Endothelial cell of umbilical vein (primary cell): ENCODE data around the gene DLGAP5. TPM values are rescaled to one million over a fixed set of nuclear protein-coding genes. Genes with fewer than 3 reads are reported as not detected.

ENCODE experiments used
- BruUV-seq: library from RNA; stranded (reverse); fragments of 400-500 nt; replicated peaks from 2 replicates; lab custom pipeline; 2021; lab: Mats Ljungman, UMichigan
- CTCF ChIA-PET: fragments of 300-600, 350-600 bp; sonication (Branson Sonifier 250); formaldehyde crosslinking; loops from one replicate; lab custom pipeline; 2021; ENCODE audit warnings: antibody characterized with exemption, inconsistent platforms; lab: Charles Lee
- POLR2A ChIA-PET: fragments of 300-600, 350-600 bp; sonication (Branson Sonifier 250); formaldehyde crosslinking; loops from one replicate; lab custom pipeline; 2021; ENCODE audit warnings: antibody characterized with exemption, inconsistent platforms; lab: Charles Lee
- DNase-seq: peaks from one replicate; pipeline ENCODE4 v3.0.0-alpha.2; 2011; ENCODE audit warnings: low read depth, low spot score
- FAIRE-seq: peaks from 2 replicates; lab custom pipeline; 2011; peaks lifted over from hg19 to GRCh38; lab: Jason Lieb, UNC
- H2AFZ ChIP-seq: 2 replicates; pipeline ENCODE4 v1.6.0; 2012; ENCODE audit warnings: low read depth, low read length, control low read depth, inconsistent platforms
- H3K27ac ChIP-seq: 2 replicates; pipeline ENCODE4 v1.5.1; 2011; ENCODE audit warnings: low read depth, mild to moderate bottlenecking, control low read depth, low read length, moderate library complexity; ENCODE audit not compliant: insufficient read depth
- H3K27me3 ChIP-seq, 2 experiments: 2 replicates each; pipeline versions ENCODE4 v1.6.0 to v1.6.1; 2011; ENCODE audit warnings: low read length in 2 of 2, mixed read lengths in 1 of 2; ENCODE audit not compliant: control insufficient read depth in 2 of 2, insufficient read depth in 2 of 2
- H3K36me3 ChIP-seq, 2 experiments: 2 replicates in 1 of 2; 3 replicates in 1 of 2; pipeline ENCODE4 v1.5.1; 2011; ENCODE audit warnings: low read length in 2 of 2, mild to moderate bottlenecking in 1 of 2, moderate library complexity in 1 of 2; ENCODE audit not compliant: control insufficient read depth in 2 of 2, insufficient read depth in 2 of 2; ENCODE audit errors: extremely low read depth in 1 of 2
- H3K4me1 ChIP-seq: 3 replicates; pipeline ENCODE4 v1.5.1; 2011; ENCODE audit warnings: mild to moderate bottlenecking, low read length; ENCODE audit not compliant: control insufficient read depth, insufficient read depth; ENCODE audit errors: extremely low read depth
- H3K4me2 ChIP-seq: 2 replicates; pipeline ENCODE4 v1.6.1; 2011; ENCODE audit warnings: low read length, control low read depth, mixed read lengths; ENCODE audit not compliant: insufficient read depth
- H3K4me3 ChIP-seq, 3 experiments: fragments of 200-600 bp in 1 of 3; sonication (generic), shearing (Covaris generic) in 1 of 3; replicated peaks in 1 of 3; 2 replicates each; pipeline ENCODE4 v1.5.1; 2011 to 2016; ENCODE audit warnings: control low read depth in 3 of 3, low read length in 3 of 3, mild to moderate bottlenecking in 2 of 3, inconsistent platforms in 1 of 3, low read depth in 1 of 3, moderate library complexity in 1 of 3; ENCODE audit not compliant: insufficient read depth in 1 of 3
- H3K79me2 ChIP-seq: 2 replicates; pipeline ENCODE4 v1.6.0; 2012; ENCODE audit warnings: low read length, inconsistent platforms; ENCODE audit not compliant: control insufficient read depth, insufficient read depth
- H3K9ac ChIP-seq: replicated peaks from 2 replicates; pipeline ENCODE3; 2011; ENCODE audit warnings: low read length, control low read depth; ENCODE audit not compliant: insufficient read depth; ENCODE audit errors: extremely low read depth
- H3K9me1 ChIP-seq: replicated peaks from 3 replicates; pipeline ENCODE4 v1.6.0; 2011; ENCODE audit warnings: mild to moderate bottlenecking, low read length; ENCODE audit not compliant: control insufficient read depth, insufficient read depth; ENCODE audit errors: extremely low read depth
- H3K9me3 ChIP-seq: replicated peaks from 2 replicates; pipeline ENCODE4 v1.5.1; 2012; ENCODE audit warnings: low read length, inconsistent platforms; ENCODE audit not compliant: control insufficient read depth, insufficient read depth
- H4K20me1 ChIP-seq: replicated peaks from 2 replicates; pipeline ENCODE3; 2011; ENCODE audit warnings: mild to moderate bottlenecking, low read length; ENCODE audit not compliant: control insufficient read depth, insufficient read depth; ENCODE audit errors: extremely low read depth
- CTCF ChIP-seq, 2 donors: IDR thresholded peaks; 1 replicate in 1 of 2; 2 replicates in 1 of 2; pipeline ENCODE4 v1.5.1; 2011; ENCODE audit warnings: low read length in 2 of 2, mild to moderate bottlenecking in 2 of 2, moderate library complexity in 2 of 2, control low read depth in 1 of 2, inconsistent platforms in 1 of 2, low read depth in 1 of 2; ENCODE audit not compliant: insufficient read depth in 1 of 2; ENCODE audit errors: extremely low read depth in 1 of 2
- EZH2 ChIP-seq: IDR thresholded peaks from 2 replicates; pipeline ENCODE4 v1.6.1; 2012; ENCODE audit warnings: borderline replicate concordance, low read depth, mild to moderate bottlenecking, moderate library complexity, low read length, inconsistent platforms; ENCODE audit not compliant: severe bottlenecking
- FOS ChIP-seq: IDR thresholded peaks from 2 replicates; pipeline ENCODE4 v1.6.1; 2011; ENCODE audit warnings: mild to moderate bottlenecking, low read length, moderate library complexity, borderline replicate concordance; ENCODE audit not compliant: insufficient read depth
- GATA2 ChIP-seq: IDR thresholded peaks from 2 replicates; pipeline ENCODE4 v1.7.0; 2011; ENCODE audit warnings: low read depth, mild to moderate bottlenecking, moderate library complexity, mixed read lengths, low read length; ENCODE audit not compliant: insufficient read length, insufficient read depth
- JUN ChIP-seq: IDR thresholded peaks from 2 replicates; pipeline ENCODE4 v1.6.1; 2011; ENCODE audit warnings: borderline replicate concordance, low read depth; ENCODE audit not compliant: insufficient read length, insufficient read depth
- MYC ChIP-seq: IDR thresholded peaks from one replicate; pipeline ENCODE4 v1.6.1; 2011; ENCODE audit warnings: mild to moderate bottlenecking, low read depth, low read length
- POLR2A ChIP-seq: IDR thresholded peaks from 2 replicates; pipeline ENCODE4 v1.6.1; 2012; ENCODE audit warnings: low read depth, mild to moderate bottlenecking, control low read depth, low read length
- POLR2AphosphoS5 ChIP-seq: IDR thresholded peaks from 2 replicates; pipeline ENCODE4 v1.6.1; 2012; ENCODE audit warnings: low read depth, mild to moderate bottlenecking, control low read depth, low read length, moderate library complexity; ENCODE audit not compliant: insufficient read depth
- dilution Hi-C: fragments of 300-500 bp; cut with MboI; formaldehyde crosslinking; loops from one replicate; pipeline ENCODE4 v1.15.0; 2019; ENCODE audit warnings: low sequenced_read_pairs; ENCODE audit not compliant: extremely low pct_ligation_motif_present
- intact Hi-C: fragments of 100-400 bp; cut with micrococcal nuclease; formaldehyde crosslinking; loops from one replicate; pipeline ENCODE4 v1.10.0; 2022
- polyA plus RNA-seq, 4 experiments: library from polyadenylated mRNA; depleted of rRNA in 3 of 4; stranded (reverse) in 3 of 4; unstranded in 1 of 4; fragments of >200 nt; gene quantifications; 2 replicates each; pipeline versions ENCODE4 v1.2.1 to v1.2.3, GENCODE V29; 2011 to 2012; ENCODE audit warnings: missing spikeins in 1 of 4
- total RNA-seq: library from RNA; stranded (reverse); gene quantifications from 2 replicates; pipeline ENCODE4 v1.2.3, GENCODE V29; 2021
- TF ChIP-seq, protein P1 (sequence below): IDR thresholded peaks from 2 replicates; pipeline ENCODE4 v1.6.1; 2011; ENCODE audit not compliant: insufficient read depth, insufficient read length

DLGAP5 gene
- total and polyA plus RNA-seq, 2 donors (not counting 3 experiments of a cell fraction or from before 2014, with no cell fraction given) = 8.3 to 83.2 TPM

DNA sequence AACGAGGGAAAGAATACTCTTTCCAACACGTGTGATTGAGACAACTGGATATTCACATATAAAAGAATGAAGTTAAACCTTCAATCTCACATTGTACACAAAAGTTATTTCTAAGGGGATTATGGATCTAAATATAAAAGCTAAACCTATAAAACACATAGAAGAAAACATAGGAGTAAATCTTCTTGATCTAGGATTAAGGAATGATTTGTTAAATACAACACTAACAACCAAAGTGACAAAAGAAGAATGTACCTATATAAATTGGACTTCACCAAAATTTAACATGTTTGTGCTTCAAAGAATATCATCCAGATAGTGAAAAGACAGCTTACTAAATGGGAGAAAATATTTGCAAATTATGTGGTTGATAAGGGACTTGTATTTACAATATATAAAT, 36.9 kb upstream of the DLGAP5 start:
- no peak overlapping the region for H3K9ac ChIP-seq
- H3K4me1 ChIP-seq = no peaks in the 10 kb centered on the region
- POLR2A ChIA-PET = no interaction called here
- no peak overlapping the region for H3K4me2 ChIP-seq
- H3K9me3 ChIP-seq = no peaks in the 10 kb centered on the region
- no peak for FAIRE-seq
- BruUV-seq = no TSS peak
- no peaks in the 10 kb centered on the region for H3K9me1 ChIP-seq
- DNase-seq = no peak
- no peak overlapping the region for H3K4me3 ChIP-seq
- no peak overlapping the region for H3K27ac ChIP-seq
- H3K36me3 ChIP-seq = no peaks in the 10 kb centered on the region
- no peak overlapping the region for H2AFZ ChIP-seq
- no peaks in the 10 kb centered on the region for H4K20me1 ChIP-seq
- H3K27me3 ChIP-seq = peaks cover 1 to 8% of the 10 kb centered on the region in 2 experiments
- H3K79me2 ChIP-seq = no peaks in the 10 kb centered on the region
- CTCF ChIA-PET = interaction anchor here (1.4 kb wide), 1 partner anchor 12 kb away, joined by 3 read pairs; no protein-coding TSS in a partner anchor
- dilution Hi-C loops = no loop called here
- intact Hi-C loops = no loop called here
- TF ChIP-seq CTCF (IDR thresholded peaks at IDR 0.05; ENCODE audit: extremely low read depth in 1 of 2, insufficient read depth in 1 of 2, low read depth in 1 of 2, low read length in 2 of 2) = no peak
- TF ChIP-seq, protein P1, sequence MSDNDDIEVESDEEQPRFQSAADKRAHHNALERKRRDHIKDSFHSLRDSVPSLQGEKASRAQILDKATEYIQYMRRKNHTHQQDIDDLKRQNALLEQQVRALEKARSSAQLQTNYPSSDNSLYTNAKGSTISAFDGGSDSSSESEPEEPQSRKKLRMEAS = no peak
- no peak for TF ChIP-seq JUN
- TF ChIP-seq POLR2A = no peak
- no peak for TF ChIP-seq GATA2
- no peak for TF ChIP-seq MYC
- no peak for TF ChIP-seq EZH2
- no peak for TF ChIP-seq POLR2AphosphoS5
- no peak for TF ChIP-seq FOS
